HepG2 (cell line): ENCODE measurements around the gene EDN2. TPM values are rescaled to one million over a fixed set of nuclear protein-coding genes. Genes with fewer than 3 reads are reported as not detected.

Experiments
- ATAC-seq: fragments of 200-7000 bp; cut with Tn5 transposase; 3 replicates; pipeline ENCODE4 v1.9.1; 2020; ENCODE audit warnings: mild to moderate bottlenecking, moderate library complexity
- BruUV-seq: library from RNA; stranded (reverse); fragments of 400-500 nt; replicated peaks from 2 replicates; lab custom pipeline; 2021; lab: Mats Ljungman, UMichigan
- CTCF ChIA-PET: fragments of 300-600 bp; formaldehyde crosslinking; extraction: SDS; loops from one replicate; lab custom pipeline; 2021; ENCODE audit warnings: low total read pairs, inconsistent platforms, low intra/inter-chr PET ratio; lab: Yijun Ruan, JAX
- POLR2A ChIA-PET: fragments of 350-600 bp; sonication (Branson Sonifier 250); formaldehyde crosslinking; loops from one replicate; lab custom pipeline; 2020; ENCODE audit warnings: antibody characterized with exemption, inconsistent platforms; lab: Yijun Ruan, JAX
- DNase-seq: peaks from one replicate; pipeline ENCODE4 v3.0.0-alpha.2; 2015; ENCODE audit warnings: low spot score
- FAIRE-seq: peaks from 3 replicates; lab custom pipeline; 2011; peaks lifted over from hg19 to GRCh38; lab: Jason Lieb, UNC
- H2AFZ ChIP-seq: one replicate; pipeline ENCODE4 v1.6.1; 2011; ENCODE audit warnings: low read length, inconsistent platforms
- H3K27ac ChIP-seq: fragments of 300-600 bp; 3 replicates; pipeline ENCODE4 v1.8.0; 2011; ENCODE audit warnings: mixed run types, mild to moderate bottlenecking, mixed read lengths, low read length, inconsistent platforms; ENCODE audit not compliant: insufficient read depth; ENCODE audit errors: extremely low read length
- H3K27me3 ChIP-seq, 2 experiments: fragments of 200-600 bp in 1 of 2; 2 replicates in 1 of 2; 3 replicates in 1 of 2; pipeline versions ENCODE4 v1.6.0 to v1.8.0; 2011; ENCODE audit warnings: low read length in 2 of 2, mild to moderate bottlenecking in 2 of 2, moderate library complexity in 2 of 2, inconsistent platforms in 1 of 2; ENCODE audit not compliant: insufficient read depth in 2 of 2, control insufficient read depth in 1 of 2
- H3K36me3 ChIP-seq, 2 experiments: fragments of 200-600 bp in 1 of 2; replicated peaks in 1 of 2; 2 replicates in 1 of 2; 3 replicates in 1 of 2; pipeline versions ENCODE4 v1.5.1 to v1.8.0; 2011; ENCODE audit warnings: low read length in 2 of 2, inconsistent platforms in 1 of 2; ENCODE audit not compliant: insufficient read depth in 2 of 2, control insufficient read depth in 1 of 2
- H3K4me1 ChIP-seq: 2 replicates; pipeline ENCODE4 v1.5.1; 2012; ENCODE audit warnings: low read length, inconsistent platforms; ENCODE audit not compliant: insufficient read depth
- H3K4me2 ChIP-seq: 2 replicates; pipeline ENCODE4 v1.6.0; 2011; ENCODE audit warnings: low read depth, low read length, inconsistent platforms
- H3K4me3 ChIP-seq, 3 experiments: fragments of 200-600 bp in 1 of 3; sonication (generic), shearing (Covaris generic) in 1 of 3; replicated peaks in 1 of 3; 2 replicates each; pipeline ENCODE4 v1.5.1; 2011 to 2016; ENCODE audit warnings: low read length in 3 of 3, inconsistent platforms in 2 of 3, low read depth in 2 of 3, mild to moderate bottlenecking in 2 of 3, control low read depth in 1 of 3, mixed read lengths in 1 of 3; ENCODE audit not compliant: insufficient read depth in 1 of 3
- H3K79me2 ChIP-seq: one replicate; pipeline ENCODE4 v1.6.1; 2011; ENCODE audit warnings: low read length, inconsistent platforms; ENCODE audit not compliant: insufficient read depth
- H3K9ac ChIP-seq: 2 replicates; pipeline ENCODE4 v1.6.0; 2011; ENCODE audit warnings: mild to moderate bottlenecking, low read depth, low read length, inconsistent platforms; ENCODE audit not compliant: insufficient read depth
- H3K9me3 ChIP-seq: 2 replicates; pipeline ENCODE4 v1.5.1; 2012; ENCODE audit warnings: mild to moderate bottlenecking, low read length
- H4K20me1 ChIP-seq: 2 replicates; pipeline ENCODE4 v1.6.0; 2011; ENCODE audit warnings: inconsistent platforms, mild to moderate bottlenecking, low read length, moderate library complexity; ENCODE audit not compliant: insufficient read depth
- BHLHE40 ChIP-seq: IDR thresholded peaks from 2 replicates; pipeline ENCODE4 v1.6.1; 2011; ENCODE audit warnings: low read length, improper control_type of control experiment
- CHD2 ChIP-seq: IDR thresholded peaks from 2 replicates; pipeline ENCODE4 v1.6.1; 2011; ENCODE audit warnings: low read depth, low read length, improper control_type of control experiment
- GABPB1 ChIP-seq: IDR thresholded peaks from 2 replicates; pipeline ENCODE4 v1.6.1; 2016; ENCODE audit warnings: mild to moderate bottlenecking, missing genetic modification reagents, moderate library complexity, missing compliant biosample characterization
- NFYB ChIP-seq: sonication (generic); formaldehyde crosslinking; IDR thresholded peaks from 2 replicates; pipeline ENCODE4 v1.4.0; 2020; ENCODE audit warnings: missing genetic modification reagents
- PRDM4 ChIP-seq: sonication (generic); formaldehyde crosslinking; IDR thresholded peaks from 2 replicates; pipeline ENCODE4 v1.9.0; 2021; ENCODE audit warnings: missing genetic modification reagents, borderline replicate concordance
- SOX13 ChIP-seq, 3 experiments: fragments of 450-650 bp in 1 of 3; sonication (generic) in 1 of 3; formaldehyde crosslinking in 1 of 3; IDR thresholded peaks in 2 of 3; conservative IDR thresholded peaks in 1 of 3; 2 replicates each; pipeline versions ENCODE4 v1.5.0 to v1.6.1; 2016 to 2020; ENCODE audit warnings: antibody characterized with exemption in 1 of 3, mild to moderate bottlenecking in 1 of 3, missing compliant biosample characterization in 1 of 3, missing genetic modification reagents in 1 of 3, moderate library complexity in 1 of 3
- SRF ChIP-seq: IDR thresholded peaks from 2 replicates; pipeline ENCODE4 v1.6.1; 2011; ENCODE audit warnings: mild to moderate bottlenecking, low read depth, low read length, moderate library complexity
- STAT6 ChIP-seq: sonication (generic); formaldehyde crosslinking; IDR thresholded peaks from 2 replicates; pipeline ENCODE4 v1.4.0; 2020; ENCODE audit warnings: missing genetic modification reagents, mild to moderate bottlenecking, borderline replicate concordance
- THAP11 ChIP-seq: IDR thresholded peaks from 2 replicates; pipeline ENCODE4 v1.6.1; 2016; ENCODE audit warnings: missing biosample characterization, missing genetic modification reagents
- ZNF547 ChIP-seq: sonication (generic); formaldehyde crosslinking; IDR thresholded peaks from 2 replicates; pipeline ENCODE4 v1.5.1; 2020; ENCODE audit warnings: mild to moderate bottlenecking, missing genetic modification reagents
- ZNF687 ChIP-seq: sonication (generic); formaldehyde crosslinking; IDR thresholded peaks from 2 replicates; pipeline ENCODE4 v1.5.1; 2020; ENCODE audit warnings: mild to moderate bottlenecking, missing genetic modification reagents, moderate library complexity
- ZNF777 ChIP-seq: sonication (generic); formaldehyde crosslinking; IDR thresholded peaks from 2 replicates; pipeline ENCODE4 v1.4.0; 2020; ENCODE audit warnings: missing genetic modification reagents
- WGBS: methylation state at CpG from one replicate; pipeline ENCODE4 v1.1.6; 2017; ENCODE audit warnings: low lambda C conversion rate; 5-methylcytosine and 5-hydroxymethylcytosine counted together
- in situ Hi-C: cut with HindIII; loops from 2 replicates; pipeline ENCODE4 v1.10.0; 2017; ENCODE audit warnings: low pct_unique_long_range_greater_than_20kb; ENCODE audit not compliant: extremely low pct_ligation_motif_present
- intact Hi-C: fragments of 100-400 bp; cut with micrococcal nuclease; formaldehyde crosslinking; loops from one replicate; pipeline ENCODE4 v1.10.0; 2022; ENCODE audit not compliant: unreplicated experiment
- polyA plus RNA-seq, 8 experiments: library from polyadenylated mRNA; depleted of rRNA in 3 of 8; stranded (reverse) in 7 of 8; unstranded in 1 of 8; fragments of >200 nt; fragmentation: Illumina TruSeq in 4 of 8; extraction: Trizol in 4 of 8; gene quantifications; 2 replicates each; pipeline versions ENCODE4 v1.2.1 to v1.2.3, GENCODE V29; 2011 to 2016; ENCODE audit warnings: low read depth in 4 of 8, missing spikeins in 1 of 8, mixed read lengths in 1 of 8; ENCODE audit not compliant: insufficient read depth in 1 of 8
- total RNA-seq, 5 experiments: library from RNA; depleted of rRNA; stranded (reverse); fragments of >200 nt; fragmentation: Illumina TruSeq; extraction: Trizol; gene quantifications; 2 replicates each; pipeline ENCODE4 v1.2.3, GENCODE V29; 2016; ENCODE audit warnings: low read depth in 1 of 5

EDN2 gene
- total and polyA plus RNA-seq, 2 of the 13 experiments (the other 11 are each of a cell fraction or from before 2014, with no cell fraction given) = not detected

GRCh38 chr1:41496080-41497055 is 11.9 kb upstream of the EDN2 start:
- no peak overlapping the region for H3K4me3 ChIP-seq
- intact Hi-C loops = no loop called here
- H3K79me2 ChIP-seq = no peaks in the 10 kb centered on the region
- in situ Hi-C loops = no loop called here
- DNase-seq (peak; percentile 26), FAIRE-seq (no peak), ATAC-seq (peak; percentile 45)
- WGBS = 46% methylated on average over 7 of the region's 74 CpGs
- H3K9me3 ChIP-seq = no peaks in the 10 kb centered on the region
- H3K27me3 ChIP-seq = peaks cover 0 to 7% of the 10 kb centered on the region in 2 experiments; a peak in 2 of 5 replicates
- no peak overlapping the region for H3K27ac ChIP-seq
- H3K4me1 ChIP-seq = no peaks in the 10 kb centered on the region
- no TSS peak for BruUV-seq
- peak overlapping the region; percentile 23; the same call in 1 of the 2 replicates for H3K4me2 ChIP-seq
- H3K9ac ChIP-seq = no peak overlapping the region
- ChIA-PET CTCF (no interaction called here), POLR2A (no interaction called here)
- H4K20me1 ChIP-seq = no peaks in the 10 kb centered on the region
- H2AFZ ChIP-seq = no peak overlapping the region
- no peaks in the 10 kb centered on the region for H3K36me3 ChIP-seq
- no peak for TF ChIP-seq THAP11 (CRISPR knock-in tag)
- TF ChIP-seq STAT6 (CRISPR knock-in tag) = no peak
- TF ChIP-seq ZNF777 (CRISPR knock-in tag) = no peak
- peak; percentile 45; the same call in 1 of the 2 replicates for TF ChIP-seq SRF
- peak; percentile 51; the same call in 1 of the 2 replicates for TF ChIP-seq BHLHE40
- no peak for TF ChIP-seq NFYB (CRISPR knock-in tag)
- no peak for TF ChIP-seq SOX13 (IDR thresholded peaks at IDR 0.05)
- TF ChIP-seq SOX13 (CRISPR knock-in tag; conservative IDR thresholded peaks at IDR 0.05 in 1 of 2, IDR thresholded peaks at IDR 0.05 in 1 of 2) = peak in 1 of 2 experiments; percentile 11; a peak in 1 of 4 replicates
- peak; percentile 64 for TF ChIP-seq ZNF687 (CRISPR knock-in tag)
- no peak for TF ChIP-seq PRDM4 (CRISPR knock-in tag)
- peak; percentile 1; the same call in 1 of the 2 replicates for TF ChIP-seq GABPB1 (CRISPR knock-in tag)
- TF ChIP-seq CHD2 = no peak
- no peak for TF ChIP-seq ZNF547
